Ascending aorta (tissue), 1 donor: ENCODE data around the gene TAF7. TPM values are rescaled to one million over a fixed set of nuclear protein-coding genes. Genes with fewer than 3 reads are reported as not detected.

Experiments used
- total RNA-seq: library from RNA; depleted of rRNA; stranded (reverse); fragments of >200 nt; gene quantifications from one replicate; pipeline ENCODE4 v1.1.0, GENCODE V29; 2016

TAF7 gene
- total RNA-seq, 1 donor from 2014 or later = 30.1 TPM

Other genes starting within 250 kb of the TAF7 start
- 1.4 TPM for gene PCDHB2, start 226.2 kb downstream of the TAF7 start, total RNA-seq
- 1.1 TPM for gene PCDHB3, start 220.3 kb downstream of the TAF7 start, total RNA-seq
- 5.1 TPM for gene PCDHB4, start 199.0 kb downstream of the TAF7 start, total RNA-seq
- gene PCDHB5, start 185.6 kb downstream of the TAF7 start, total RNA-seq = 61.8 TPM
- 1.5 TPM for gene PCDHB6, start 170.7 kb downstream of the TAF7 start, total RNA-seq
- gene PCDHB7, start 148.1 kb downstream of the TAF7 start, total RNA-seq = 7.6 TPM
- gene PCDHB8, start 143.0 kb downstream of the TAF7 start, total RNA-seq = 0.11 TPM
- 18.3 TPM for gene PCDHB16, start 138.4 kb downstream of the TAF7 start, total RNA-seq
- gene PCDHB9, start 133.6 kb downstream of the TAF7 start, total RNA-seq = 1.9 TPM
- 0.21 TPM for gene PCDHB10, start 128.4 kb downstream of the TAF7 start, total RNA-seq
- gene PCDHB11, start 121.2 kb downstream of the TAF7 start, total RNA-seq = 7.1 TPM
- gene PCDHB12, start 112.1 kb downstream of the TAF7 start, total RNA-seq = 19.7 TPM
- 6.7 TPM for gene PCDHB13, start 106.9 kb downstream of the TAF7 start, total RNA-seq
- gene PCDHB14, start 97.4 kb downstream of the TAF7 start, total RNA-seq = 10.6 TPM
- gene PCDHB15, start 75.4 kb downstream of the TAF7 start, total RNA-seq = 2.9 TPM
- not detected for gene SLC25A2, start 16.7 kb downstream of the TAF7 start, total RNA-seq
- not detected for gene PCDHGA1, start 9.7 kb upstream of the TAF7 start, total RNA-seq
- gene PCDHGA2, start 18.0 kb upstream of the TAF7 start, total RNA-seq = 4.9 TPM
- gene PCDHGA3, start 23.0 kb upstream of the TAF7 start, total RNA-seq = 9.2 TPM
- gene PCDHGB1, start 29.3 kb upstream of the TAF7 start, total RNA-seq = 1.8 TPM
- gene PCDHGA4, start 34.2 kb upstream of the TAF7 start, total RNA-seq = 4.3 TPM
- gene PCDHGB2, start 39.2 kb upstream of the TAF7 start, total RNA-seq = 12.2 TPM
- gene PCDHGA5, start 43.4 kb upstream of the TAF7 start, total RNA-seq = 4.5 TPM
- 14.4 TPM for gene PCDHGB3, start 49.5 kb upstream of the TAF7 start, total RNA-seq
- 2.0 TPM for gene PCDHGA6, start 53.1 kb upstream of the TAF7 start, total RNA-seq
- gene PCDHGA7, start 62.0 kb upstream of the TAF7 start, total RNA-seq = 4.2 TPM
- 3.6 TPM for gene PCDHGB4, start 66.9 kb upstream of the TAF7 start, total RNA-seq
- 3.2 TPM for gene PCDHGA8, start 71.8 kb upstream of the TAF7 start, total RNA-seq
- 19.6 TPM for gene PCDHGB5, start 77.2 kb upstream of the TAF7 start, total RNA-seq
- 3.2 TPM for gene PCDHGA9, start 82.0 kb upstream of the TAF7 start, total RNA-seq
- gene PCDHGB6, start 87.2 kb upstream of the TAF7 start, total RNA-seq = 3.9 TPM
- 4.4 TPM for gene PCDHGA10, start 92.2 kb upstream of the TAF7 start, total RNA-seq
- gene PCDHGB7, start 96.9 kb upstream of the TAF7 start, total RNA-seq = 10.2 TPM
- gene PCDHGA11, start 100.3 kb upstream of the TAF7 start, total RNA-seq = 5.3 TPM
- gene PCDHGA12, start 109.7 kb upstream of the TAF7 start, total RNA-seq = 18.5 TPM
- 51.4 TPM for gene PCDHGC3, start 155.2 kb upstream of the TAF7 start, total RNA-seq
- gene PCDHGC4, start 164.2 kb upstream of the TAF7 start, total RNA-seq = 59.3 TPM
- gene PCDHGC5, start 168.3 kb upstream of the TAF7 start, total RNA-seq = 0.11 TPM